Activated T-cell treated with anti-CD3 and anti-CD28 coated beads, Interleukin-2, amount 50 U/mL, for 72 hours (primary cell): Measurements from ENCODE around the gene RNF44. TPM values are rescaled to one million over a fixed set of nuclear protein-coding genes. Genes with fewer than 3 reads are reported as not detected.
A peak's percentile ranks its signal among the peaks of the same experiment; 100 is the strongest.

Source experiments
- ATAC-seq, 2 donors: fragments of 150-1000 bp; cut with Tn5 transposase; replicated peaks in 1 of 2; 2 replicates each; pipeline ENCODE4 v1.10.0; 2021; ENCODE audit warnings: moderate library complexity in 2 of 2, mild to moderate bottlenecking in 1 of 2
- DNase-seq, 2 donors: peaks; one replicate each; pipeline ENCODE4 v3.0.0; 2021 to 2022; ENCODE audit warnings: mixed read lengths in 1 of 2
- H3K27ac Mint-ChIP-seq: one replicate; pipeline ENCODE4 v1.8.0; 2022; ENCODE audit warnings: mild to moderate bottlenecking, moderate library complexity, mixed read lengths
- H3K27me3 Mint-ChIP-seq: one replicate; pipeline ENCODE4 v1.8.0; 2022; ENCODE audit warnings: low read depth, mixed read lengths
- H3K36me3 Mint-ChIP-seq, 2 donors: one replicate each; pipeline ENCODE4 v1.8.0; 2022; ENCODE audit warnings: mixed read lengths in 2 of 2, mild to moderate bottlenecking in 1 of 2; ENCODE audit not compliant: insufficient read depth in 2 of 2
- H3K4me1 Mint-ChIP-seq: one replicate; pipeline ENCODE4 v1.8.0; 2022; ENCODE audit warnings: low read depth, mixed read lengths
- H3K4me3 Mint-ChIP-seq, 2 donors: one replicate each; pipeline ENCODE4 v1.8.0; 2022; ENCODE audit warnings: mild to moderate bottlenecking in 2 of 2, mixed read lengths in 2 of 2, moderate library complexity in 2 of 2
- H3K9me3 Mint-ChIP-seq, 2 donors: one replicate each; pipeline ENCODE4 v1.8.0; 2022; ENCODE audit warnings: mixed read lengths in 2 of 2
- total RNA-seq, 2 donors: library from RNA; stranded (reverse); gene quantifications; one replicate each; pipeline ENCODE4 v1.2.3, GENCODE V29; 2022

The RNF44 gene
- total RNA-seq, 2 donors from 2014 or later, result 93.0 to 93.6 TPM

DNA sequence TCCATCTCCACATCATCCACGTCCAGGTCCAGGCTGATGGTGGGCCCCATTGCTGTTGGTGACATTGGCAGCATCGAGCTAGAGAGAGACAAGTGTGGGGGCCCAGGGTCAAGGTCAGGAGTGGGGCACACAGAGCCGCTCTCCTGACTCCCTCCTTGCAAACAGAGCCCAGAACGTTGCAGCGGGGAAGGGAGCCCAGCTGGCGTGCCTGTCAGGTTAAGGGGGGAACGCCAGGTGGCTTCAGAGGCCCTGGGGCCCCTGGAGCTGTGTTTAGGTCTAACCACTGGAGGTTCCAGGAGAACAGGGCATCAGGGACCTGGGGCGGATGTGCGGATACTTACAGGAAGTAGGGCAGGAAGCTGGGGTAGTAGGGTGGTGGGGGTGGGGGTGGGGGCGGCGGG lies 7.5 kb downstream of the RNF44 start:
- Mint-ChIP-seq H3K27me3 (no peaks in the 10 kb centered on the region), H3K4me3 (peak overlapping the region; percentile 69 to 80), H3K36me3 (peaks cover 0 to 4% of the 10 kb centered on the region in 2 donors), H3K4me1 (peaks cover 35% of the 10 kb centered on the region), H3K9me3 (no peaks in the 10 kb centered on the region), H3K27ac (peak overlapping the region; percentile 6)
- ATAC-seq (peak; percentile 22 to 23), DNase-seq (no peak)

GRCh38 chr5:176529116-176529740 lies 8.0 kb downstream of the RNF44 start:
- Mint-ChIP-seq H3K4me3 (peak overlapping the region; percentile 69 to 80), H3K27ac (peak overlapping the region; percentile 6), H3K36me3 (peaks cover 0 to 3% of the 10 kb centered on the region in 2 donors), H3K9me3 (no peaks in the 10 kb centered on the region), H3K27me3 (no peaks in the 10 kb centered on the region), H3K4me1 (peaks cover 29% of the 10 kb centered on the region)
- ATAC-seq (no peak), DNase-seq (no peak)

- Mint-ChIP-seq H3K36me3 (peaks cover 0 to 2% of the 10 kb centered on the region in 2 donors), H3K27ac (no peak overlapping the region), H3K27me3 (no peaks in the 10 kb centered on the region), H3K9me3 (no peaks in the 10 kb centered on the region), H3K4me3 (no peak overlapping the region), H3K4me1 (peaks cover 28% of the 10 kb centered on the region)
- ATAC-seq, result no peak
- no peak for DNase-seq
Measured at GRCh38 chr5:176528761-176529115, 8.5 kb downstream of the RNF44 start.

DNA sequence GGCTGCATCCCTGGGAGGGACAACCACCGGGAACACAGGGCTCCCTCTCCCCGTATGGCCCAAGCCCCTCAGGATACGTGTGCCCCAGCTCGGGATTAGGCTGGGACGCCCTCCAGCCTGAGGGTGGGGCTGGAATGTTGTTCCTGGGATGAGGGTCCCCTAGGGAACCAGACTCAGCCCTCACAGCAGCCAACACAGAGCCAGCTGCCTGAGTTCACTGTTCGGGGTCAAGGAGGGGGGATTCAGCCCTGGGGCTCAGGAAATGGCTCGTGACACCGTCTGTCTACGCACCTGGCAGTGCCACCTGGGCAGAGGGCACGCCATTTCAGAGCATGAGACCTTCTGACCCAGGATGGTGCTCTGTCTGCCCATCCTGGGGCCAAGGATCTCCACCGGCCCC lies 8.9 kb downstream of the RNF44 start:
- no peak overlapping the region for H3K27ac Mint-ChIP-seq
- H3K4me3 Mint-ChIP-seq, result no peak overlapping the region

GRCh38 chr5:176527246-176528222 lies 9.7 kb downstream of the RNF44 start:
- H3K9me3 Mint-ChIP-seq, result no peaks in the 10 kb centered on the region
- no peak overlapping the region for H3K4me3 Mint-ChIP-seq
- H3K4me1 Mint-ChIP-seq, result peaks cover 25% of the 10 kb centered on the region
- ATAC-seq (no peak), DNase-seq (no peak)
- peaks cover 0 to 2% of the 10 kb centered on the region in 2 donors for H3K36me3 Mint-ChIP-seq
- H3K27ac Mint-ChIP-seq, result no peak overlapping the region
- no peaks in the 10 kb centered on the region for H3K27me3 Mint-ChIP-seq

More for the DNA sequence above, 8.9 kb downstream of the RNF44 start:
- Mint-ChIP-seq H3K27me3 (no peaks in the 10 kb centered on the region), H3K9me3 (no peaks in the 10 kb centered on the region), H3K4me1 (peaks cover 28% of the 10 kb centered on the region), H3K36me3 (peaks cover 0 to 2% of the 10 kb centered on the region in 2 donors)
- no peak for DNase-seq
- ATAC-seq, result no peak

- Mint-ChIP-seq H3K4me3 (no peak overlapping the region), H3K9me3 (no peaks in the 10 kb centered on the region), H3K4me1 (peaks cover 23% of the 10 kb centered on the region), H3K27me3 (no peaks in the 10 kb centered on the region), H3K36me3 (peaks cover 0 to 2% of the 10 kb centered on the region in 2 donors), H3K27ac (no peak overlapping the region)
- ATAC-seq (no peak), DNase-seq (no peak)
Measured at GRCh38 chr5:176526462-176526861, 10.7 kb downstream of the RNF44 start.

GRCh38 chr5:176525677-176526076 lies 11.5 kb downstream of the RNF44 start:
- ATAC-seq (no peak), DNase-seq (no peak)
- Mint-ChIP-seq H3K27ac (peak overlapping the region; percentile 51), H3K4me3 (no peak overlapping the region), H3K36me3 (no peaks in the 10 kb centered on the region), H3K4me1 (peaks cover 18% of the 10 kb centered on the region), H3K27me3 (no peaks in the 10 kb centered on the region), H3K9me3 (no peaks in the 10 kb centered on the region)

GRCh38 chr5:176524987-176525386 lies 12.2 kb downstream of the RNF44 start:
- Mint-ChIP-seq H3K36me3 (no peaks in the 10 kb centered on the region), H3K4me3 (no peak overlapping the region), H3K4me1 (peaks cover 17% of the 10 kb centered on the region), H3K27ac (no peak overlapping the region), H3K27me3 (no peaks in the 10 kb centered on the region), H3K9me3 (no peaks in the 10 kb centered on the region)
- ATAC-seq (no peak), DNase-seq (no peak)

DNA sequence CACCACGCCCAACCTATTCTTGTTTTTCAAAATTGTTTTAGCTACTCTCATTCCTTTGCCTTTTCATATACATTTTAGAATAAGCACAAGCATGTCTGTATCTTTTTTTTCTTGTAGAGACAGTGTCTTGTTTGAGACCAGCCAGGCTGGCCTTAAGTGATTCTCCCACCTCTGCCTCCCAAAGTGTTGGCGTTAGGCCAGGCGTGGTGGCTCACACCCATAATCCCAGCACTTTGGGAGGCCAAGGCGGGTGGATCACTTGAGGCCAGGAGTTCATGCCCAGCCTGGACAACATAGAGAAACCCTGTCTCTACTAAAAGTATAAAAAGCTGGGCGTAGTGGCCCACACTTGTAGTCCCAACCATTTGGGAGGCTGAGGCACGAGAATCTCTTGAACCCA lies 13.1 kb downstream of the RNF44 start:
- no peak for ATAC-seq
- H3K9me3 Mint-ChIP-seq, result no peaks in the 10 kb centered on the region
- peaks cover 11% of the 10 kb centered on the region for H3K4me1 Mint-ChIP-seq
- no peaks in the 10 kb centered on the region for H3K36me3 Mint-ChIP-seq
- H3K27ac Mint-ChIP-seq, result peak overlapping the region; percentile 24
- H3K27me3 Mint-ChIP-seq, result no peaks in the 10 kb centered on the region
- no peak for DNase-seq
- no peak overlapping the region for H3K4me3 Mint-ChIP-seq

GRCh38 chr5:176521699-176522263 lies 15.4 kb downstream of the RNF44 start:
- Mint-ChIP-seq H3K4me1 (peaks cover 11% of the 10 kb centered on the region), H3K4me3 (no peak overlapping the region), H3K9me3 (no peaks in the 10 kb centered on the region), H3K27me3 (no peaks in the 10 kb centered on the region), H3K27ac (no peak overlapping the region), H3K36me3 (no peaks in the 10 kb centered on the region)
- DNase-seq (no peak), ATAC-seq (peak; percentile 8 to 19)

DNA sequence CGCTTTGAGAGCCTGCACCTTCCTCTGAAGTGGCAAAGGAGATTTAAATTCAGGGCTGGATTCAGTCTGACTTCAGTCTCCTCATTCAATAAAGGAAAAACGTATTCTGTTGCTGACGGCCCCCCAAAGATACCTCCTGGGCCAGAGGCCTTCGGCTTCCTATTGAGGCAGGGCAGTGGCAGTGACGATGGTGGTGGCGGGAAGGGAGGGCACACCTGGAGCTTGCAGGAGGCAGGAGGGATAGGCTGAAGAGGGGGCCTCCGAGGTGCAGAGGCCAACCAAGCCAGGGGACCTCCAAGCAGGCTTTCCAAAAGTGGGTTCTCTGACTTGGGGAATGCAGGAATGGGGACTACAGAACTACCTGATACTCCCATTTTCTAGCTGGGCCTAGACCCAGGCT lies 15.9 kb downstream of the RNF44 start:
- no peak overlapping the region for H3K27ac Mint-ChIP-seq
- H3K36me3 Mint-ChIP-seq, result no peaks in the 10 kb centered on the region
- peaks cover 11% of the 10 kb centered on the region for H3K4me1 Mint-ChIP-seq
- H3K27me3 Mint-ChIP-seq, result no peaks in the 10 kb centered on the region
- no peak for DNase-seq
- H3K9me3 Mint-ChIP-seq, result no peaks in the 10 kb centered on the region
- no peak overlapping the region for H3K4me3 Mint-ChIP-seq
- ATAC-seq, result peak; percentile 10 to 23

GRCh38 chr5:176519810-176520720 lies 17.1 kb downstream of the RNF44 start:
- Mint-ChIP-seq H3K27me3 (no peaks in the 10 kb centered on the region), H3K9me3 (no peaks in the 10 kb centered on the region), H3K4me1 (peaks cover 11% of the 10 kb centered on the region), H3K36me3 (no peaks in the 10 kb centered on the region), H3K4me3 (no peak overlapping the region), H3K27ac (no peak overlapping the region)
- ATAC-seq (peak; percentile 24 to 42), DNase-seq (no peak)
